MCF 10A (cell line): Measurements from ENCODE around the gene CLIP3. TPM values are rescaled to one million over a fixed set of nuclear protein-coding genes. Genes with fewer than 3 reads are reported as not detected.
A peak's percentile ranks its signal among the peaks of the same experiment; 100 is the strongest.

ENCODE experiments used
- BruUV-seq: library from RNA; stranded (reverse); fragments of 400-500 nt; replicated peaks from 2 replicates; lab custom pipeline; 2021; lab: Mats Ljungman, UMichigan
- CTCF ChIA-PET: fragments of 300-600 bp; sonication (Branson Sonifier 250); formaldehyde crosslinking; extraction: SDS; loops from one replicate; lab custom pipeline; 2021; ENCODE audit warnings: antibody characterized with exemption, inconsistent platforms; lab: Yijun Ruan, JAX
- POLR2A ChIA-PET: fragments of 300-600, 350-650 bp; sonication (Branson Sonifier 250); formaldehyde crosslinking; extraction: SDS; loops from one replicate; lab custom pipeline; 2020; ENCODE audit warnings: antibody characterized with exemption, inconsistent platforms; lab: Yijun Ruan, JAX
- DNase-seq: peaks from one replicate; pipeline ENCODE4 v3.0.0-alpha.2; 2018; ENCODE audit not compliant: unreplicated experiment
- H3K27ac Mint-ChIP-seq: one replicate; pipeline ENCODE4 v1.8.0; 2022; ENCODE audit warnings: mild to moderate bottlenecking, low read depth, mixed read lengths; ENCODE audit not compliant: unreplicated experiment
- H3K27me3 Mint-ChIP-seq: one replicate; pipeline ENCODE4 v1.8.0; 2022; ENCODE audit warnings: mixed read lengths; ENCODE audit not compliant: insufficient read depth, unreplicated experiment
- H3K36me3 Mint-ChIP-seq: one replicate; pipeline ENCODE4 v1.8.0; 2022; ENCODE audit warnings: mild to moderate bottlenecking, moderate library complexity, mixed read lengths; ENCODE audit not compliant: insufficient read depth, unreplicated experiment
- H3K4me1 Mint-ChIP-seq: one replicate; pipeline ENCODE4 v1.8.0; 2022; ENCODE audit warnings: mixed read lengths; ENCODE audit not compliant: insufficient read depth, unreplicated experiment
- H3K4me3 Mint-ChIP-seq: one replicate; pipeline ENCODE4 v1.8.0; 2022; ENCODE audit warnings: mild to moderate bottlenecking, moderate library complexity, mixed read lengths; ENCODE audit not compliant: unreplicated experiment
- H3K9me3 Mint-ChIP-seq: one replicate; pipeline ENCODE4 v1.8.0; 2022; ENCODE audit warnings: mixed read lengths; ENCODE audit not compliant: unreplicated experiment
- CTCF ChIP-seq: fragments of 200-600 bp; IDR thresholded peaks from one replicate; pipeline ENCODE4 v1.8.0; 2022; ENCODE audit warnings: antibody characterized with exemption, mild to moderate bottlenecking; ENCODE audit not compliant: unreplicated experiment
- intact Hi-C: fragments of 100-400 bp; cut with micrococcal nuclease; formaldehyde crosslinking; loops from 2 replicates; pipeline ENCODE4 v1.14.1; 2022
- total RNA-seq: library from RNA; stranded (reverse); gene quantifications from 2 replicates; pipeline ENCODE4 v1.2.3, GENCODE V29; 2022

CLIP3 gene
- total RNA-seq, 1 experiment from 2014 or later, result 1.2 TPM

- Mint-ChIP-seq H3K27me3 (no peaks in the 10 kb centered on the region), H3K4me1 (peaks cover 38% of the 10 kb centered on the region), H3K9me3 (no peaks in the 10 kb centered on the region), H3K4me3 (peak overlapping the region; percentile 89), H3K36me3 (peaks cover 6% of the 10 kb centered on the region), H3K27ac (peak overlapping the region; percentile 92)
- ChIA-PET CTCF (interaction anchor here (0.6 to 1.2 kb wide), 3 partner anchors 10 to 41 kb away, joined by 3 to 4 read pairs (median 3); partner anchors contain the start of genes THAP8 and WDR62), POLR2A (interaction anchor here (0.7 to 2.0 kb wide), 15 partner anchors 10 to 520 kb away, joined by 3 to 13 read pairs (median 4); partner anchors contain the start of genes POLR2I, PSENEN, SDHAF1 and TBCB)
- no peak for TF ChIP-seq CTCF
- no TSS peak for BruUV-seq
- intact Hi-C loops, result loop anchor here (1.0 kb wide), 1 partner anchor 41 kb away; the partner anchor contains the start of genes THAP8 and WDR62
- DNase-seq, result no peak
Observed at GRCh38 chr19:36013280-36014011, 19.2 kb downstream of the CLIP3 start.

- Mint-ChIP-seq H3K27me3 (no peaks in the 10 kb centered on the region), H3K36me3 (no peaks in the 10 kb centered on the region), H3K27ac (peak overlapping the region; percentile 9), H3K4me1 (peaks cover 32% of the 10 kb centered on the region), H3K9me3 (no peaks in the 10 kb centered on the region), H3K4me3 (no peak overlapping the region)
- TF ChIP-seq CTCF, result no peak
- POLR2A ChIA-PET, result no interaction called here
- CTCF ChIA-PET, result no interaction called here
- intact Hi-C loops, result no loop called here
- BruUV-seq, result no TSS peak
- DNase-seq, result no peak
Observed at GRCh38 chr19:36010402-36010801, 22.3 kb downstream of the CLIP3 start.

- no peaks in the 10 kb centered on the region for H3K36me3 Mint-ChIP-seq
- CTCF ChIA-PET, result no interaction called here
- intact Hi-C loops, result no loop called here
Observed at GRCh38 chr19:36009633-36010379, 22.9 kb downstream of the CLIP3 start.

More at GRCh38 chr19:36009633-36010379, 22.9 kb downstream of the CLIP3 start:
- H3K27me3 Mint-ChIP-seq, result no peaks in the 10 kb centered on the region
- no peak for DNase-seq
- peak overlapping the region; percentile 74 for H3K4me3 Mint-ChIP-seq
- H3K4me1 Mint-ChIP-seq, result peaks cover 26% of the 10 kb centered on the region
- BruUV-seq, result no TSS peak
- POLR2A ChIA-PET, result interaction anchor here (0.6 to 1.9 kb wide), 4 partner anchors 13 to 166 kb away, joined by 3 to 10 read pairs (median 6); partner anchors contain the start of genes THAP8 and WDR62
- TF ChIP-seq CTCF, result no peak
- no peaks in the 10 kb centered on the region for H3K9me3 Mint-ChIP-seq
- H3K27ac Mint-ChIP-seq, result peak overlapping the region; percentile 49
